Inflammatory macrophage (primary cell): Measurements from ENCODE around the gene TAF4.

Experiments
- DNase-seq, 2 donors: peaks; one replicate each; pipeline ENCODE4 v3.0.0-alpha.2; 2020 to 2022

Gene TAF4

GRCh38 chr20:62055106-62055861, 10.4 kb downstream of the TAF4 start:
- DNase-seq = no peak

- no peak for DNase-seq
These were observed 11.2 kb downstream of the TAF4 start for GRCh38 chr20:62054451-62054953.

GRCh38 chr20:62053465-62054196, 12.1 kb downstream of the TAF4 start:
- DNase-seq = no peak

- no peak for DNase-seq
These were observed 12.7 kb downstream of the TAF4 start for GRCh38 chr20:62052842-62053464.

- DNase-seq = no peak
These were observed 13.3 kb downstream of the TAF4 start for GRCh38 chr20:62052336-62052841.

GRCh38 chr20:62051546-62052255, 14.0 kb downstream of the TAF4 start:
- no peak for DNase-seq

GRCh38 chr20:62051144-62051543, 14.5 kb downstream of the TAF4 start:
- DNase-seq = no peak

- DNase-seq = no peak
These were observed 15.2 kb downstream of the TAF4 start for GRCh38 chr20:62050166-62051120.

- DNase-seq = no peak
These were observed 16.1 kb downstream of the TAF4 start for GRCh38 chr20:62049342-62050165.

- no peak for DNase-seq
These were observed 16.8 kb downstream of the TAF4 start for GRCh38 chr20:62048821-62049291.

GRCh38 chr20:62048346-62048761, 17.3 kb downstream of the TAF4 start:
- DNase-seq = no peak

GRCh38 chr20:62047666-62048345, 17.9 kb downstream of the TAF4 start:
- DNase-seq = no peak

GRCh38 chr20:62046431-62046830, 19.2 kb downstream of the TAF4 start:
- no peak for DNase-seq

GRCh38 chr20:62045529-62046285, 20.0 kb downstream of the TAF4 start:
- DNase-seq = no peak

- no peak for DNase-seq
These were observed 20.6 kb downstream of the TAF4 start for GRCh38 chr20:62045118-62045517.

GRCh38 chr20:62044631-62045030, 21.1 kb downstream of the TAF4 start:
- DNase-seq = no peak

- DNase-seq = peak in 1 of 2 donors; percentile 21
These were observed 22.4 kb downstream of the TAF4 start for GRCh38 chr20:62043131-62043914.
